ENCODE data around the gene SFXN2. TPM values are rescaled to one million over a fixed set of nuclear protein-coding genes. Genes with fewer than 3 reads are reported as not detected.

Gene SFXN2
- total RNA-seq, 2 experiments from 2014 or later = 6.4 to 7.6 TPM

DNA sequence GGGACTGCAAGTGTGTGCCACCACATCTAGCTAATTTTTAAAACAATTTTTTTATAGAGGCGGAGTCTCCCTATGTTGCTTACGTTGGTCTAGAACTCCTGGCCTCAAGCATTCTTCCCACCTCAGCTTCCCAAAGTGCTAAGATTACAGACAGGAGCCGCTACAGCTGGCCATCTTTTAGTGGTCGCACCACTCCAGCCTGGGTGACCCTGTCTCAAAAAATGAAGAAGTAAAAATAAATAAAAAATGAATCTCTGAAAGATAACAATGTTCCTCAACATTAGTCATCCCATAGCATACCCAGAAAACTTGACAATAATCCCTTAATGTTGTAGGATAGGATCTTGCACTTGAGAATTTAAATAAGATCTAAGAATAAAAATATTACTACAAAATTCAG, 47.5 kb downstream of the SFXN2 start:
- DNase-seq (no peak), ATAC-seq (ENCODE audit: poor library complexity) (no peak)
- Histone ChIP-seq H3K9me3 (ENCODE audit: control insufficient read depth in 1 of 2, insufficient read depth in 1 of 2, low read length in 2 of 2) (no peaks in the 10 kb centered on the region), H3K27ac (ENCODE audit: low read depth in 1 of 2, low read length in 2 of 2) (no peak overlapping the region), H3K27me3 (ENCODE audit: control insufficient read depth in 1 of 2, insufficient read depth in 2 of 2, low read length in 2 of 2) (no peaks in the 10 kb centered on the region), H3K4me1 (ENCODE audit: insufficient read depth, low read length) (peaks cover 13% of the 10 kb centered on the region), H3K4me3 (ENCODE audit: low read length) (no peak overlapping the region), H3K36me3 (ENCODE audit: insufficient read depth, low read length) (peaks cover 15% of the 10 kb centered on the region)
- Mint-ChIP-seq H3K27ac (no peak overlapping the region), H3K4me1 (ENCODE audit: low read depth) (peaks cover 37% of the 10 kb centered on the region), H3K4me3 (no peak overlapping the region), H3K36me3 (ENCODE audit: low read depth) (peaks cover 58% of the 10 kb centered on the region), H3K27me3 (no peaks in the 10 kb centered on the region), H3K9me3 (no peaks in the 10 kb centered on the region)
- no peak for TF ChIP-seq CTCF (IDR thresholded peaks at IDR 0.05)
- CTCF ChIA-PET = no interaction called here
- intact Hi-C loops (cut with DNase I, micrococcal nuclease) = no loop called here
- POLR2A ChIA-PET = no interaction called here

DNA sequence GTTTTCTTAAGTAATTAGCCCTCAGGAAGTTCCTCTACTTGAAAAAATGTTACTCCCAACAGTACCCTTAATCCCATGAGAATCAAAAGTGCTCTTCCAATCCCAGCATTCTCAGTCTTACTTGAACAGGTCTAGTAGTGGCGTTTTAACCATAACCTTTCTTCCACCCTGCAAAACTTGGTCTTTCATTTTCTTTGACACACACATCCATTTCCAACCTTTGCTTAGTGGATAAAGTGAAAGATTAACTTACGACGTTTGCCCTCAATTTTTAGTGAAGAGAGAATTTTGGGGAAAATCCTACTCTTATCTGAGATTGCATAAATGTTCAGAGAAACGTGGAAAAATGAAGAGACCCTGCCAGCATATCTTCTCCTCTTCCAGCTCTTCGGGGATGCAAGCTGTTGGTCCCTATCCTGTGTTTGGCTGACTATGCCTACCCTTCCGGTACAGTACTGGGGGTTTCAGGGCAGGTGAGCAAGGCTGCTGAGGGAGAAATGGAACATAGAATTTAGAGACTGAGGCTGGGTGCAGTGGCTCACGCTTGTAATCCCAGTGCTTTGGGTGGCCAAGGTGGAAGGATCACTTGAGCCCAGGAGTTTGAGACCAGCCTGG, 48.1 kb downstream of the SFXN2 start:
- ChIA-PET CTCF (interaction anchor here (0.6 to 1.1 kb wide), 2 partner anchors 10 to 182 kb away, joined by 3 to 4 read pairs; no protein-coding TSS in a partner anchor), POLR2A (no interaction called here)
- Mint-ChIP-seq H3K4me1 (ENCODE audit: low read depth) (peaks cover 37% of the 10 kb centered on the region), H3K36me3 (ENCODE audit: low read depth) (peaks cover 62% of the 10 kb centered on the region), H3K4me3 (no peak overlapping the region), H3K9me3 (no peaks in the 10 kb centered on the region), H3K27ac (no peak overlapping the region), H3K27me3 (no peaks in the 10 kb centered on the region)
- DNase-seq (no peak), ATAC-seq (ENCODE audit: poor library complexity) (no peak)
- H3K4me3 ChIP-seq (ENCODE audit: low read length) = no peak overlapping the region
- no peak for TF ChIP-seq CTCF (IDR thresholded peaks at IDR 0.05)
- no peak overlapping the region for H3K27ac ChIP-seq (ENCODE audit: low read depth in 1 of 2, low read length in 2 of 2)
- no peaks in the 10 kb centered on the region for H3K9me3 ChIP-seq (ENCODE audit: control insufficient read depth in 1 of 2, insufficient read depth in 1 of 2, low read length in 2 of 2)
- H3K27me3 ChIP-seq (ENCODE audit: control insufficient read depth in 1 of 2, insufficient read depth in 2 of 2, low read length in 2 of 2) = no peaks in the 10 kb centered on the region
- peaks cover 14% of the 10 kb centered on the region for H3K4me1 ChIP-seq (ENCODE audit: insufficient read depth, low read length)
- H3K36me3 ChIP-seq (ENCODE audit: insufficient read depth, low read length) = peaks cover 13% of the 10 kb centered on the region
- intact Hi-C loops (cut with DNase I, micrococcal nuclease) = no loop called here

DNA sequence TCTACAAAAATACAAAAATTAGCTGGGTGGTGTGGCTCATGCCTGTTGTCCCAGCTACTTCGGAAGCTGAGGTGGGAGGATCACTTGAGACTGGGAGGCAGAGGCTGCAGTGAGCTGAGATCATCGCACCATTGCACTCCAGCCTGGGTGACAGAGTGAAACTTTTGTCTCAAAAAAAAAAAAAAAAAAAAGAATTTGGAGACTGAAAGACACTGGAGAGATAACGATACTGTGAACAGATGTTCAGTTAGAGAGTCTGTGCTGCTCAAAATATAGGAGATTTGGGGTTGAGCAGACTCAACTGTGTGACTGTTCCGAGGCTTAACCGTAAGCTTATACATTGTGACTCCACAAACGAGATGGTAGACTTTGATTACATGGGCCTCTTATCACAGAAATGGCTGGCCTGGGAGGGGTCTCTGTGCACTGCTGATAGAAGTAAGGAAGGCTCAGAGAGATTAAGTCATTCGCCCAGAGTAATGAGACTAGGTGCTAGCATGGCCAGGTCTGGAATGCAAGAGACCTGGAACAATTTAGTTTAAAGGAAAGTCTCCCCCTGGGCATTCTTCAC, 48.7 kb downstream of the SFXN2 start:
- no peak for TF ChIP-seq CTCF (IDR thresholded peaks at IDR 0.05)
- no peak overlapping the region for H3K27ac Mint-ChIP-seq
- H3K27ac ChIP-seq (ENCODE audit: low read depth in 1 of 2, low read length in 2 of 2) = no peak overlapping the region
- DNase-seq (no peak), ATAC-seq (ENCODE audit: poor library complexity) (no peak)
- H3K27me3 Mint-ChIP-seq = no peaks in the 10 kb centered on the region
- H3K4me1 Mint-ChIP-seq (ENCODE audit: low read depth) = peaks cover 39% of the 10 kb centered on the region
- H3K4me1 ChIP-seq (ENCODE audit: insufficient read depth, low read length) = peaks cover 12% of the 10 kb centered on the region
- POLR2A ChIA-PET = no interaction called here
- H3K4me3 Mint-ChIP-seq = no peak overlapping the region
- peaks cover 65% of the 10 kb centered on the region for H3K36me3 Mint-ChIP-seq (ENCODE audit: low read depth)
- H3K9me3 ChIP-seq (ENCODE audit: control insufficient read depth in 1 of 2, insufficient read depth in 1 of 2, low read length in 2 of 2) = no peaks in the 10 kb centered on the region
- peaks cover 13% of the 10 kb centered on the region for H3K36me3 ChIP-seq (ENCODE audit: insufficient read depth, low read length)
- H3K9me3 Mint-ChIP-seq = no peaks in the 10 kb centered on the region
- CTCF ChIA-PET = interaction anchor here (0.6 to 1.1 kb wide), 2 partner anchors 11 to 181 kb away, joined by 3 to 4 read pairs; no protein-coding TSS in a partner anchor
- intact Hi-C loops (cut with DNase I, micrococcal nuclease) = no loop called here
- no peaks in the 10 kb centered on the region for H3K27me3 ChIP-seq (ENCODE audit: control insufficient read depth in 1 of 2, insufficient read depth in 2 of 2, low read length in 2 of 2)
- no peak overlapping the region for H3K4me3 ChIP-seq (ENCODE audit: low read length)

Measured in CD4-positive, alpha-beta T cell (primary cell).